ENCODE data around the gene CLTA. TPM values are rescaled to one million over a fixed set of nuclear protein-coding genes. Genes with fewer than 3 reads are reported as not detected.
A peak's percentile ranks its signal among the peaks of the same experiment; 100 is the strongest.
"Not testable (repeated sequence)": the region's sequence is repeated elsewhere in the genome, so short reads cannot be mapped to it uniquely, and the experiment has no call there.

CLTA gene
- total RNA-seq, 3 donors from 2014 or later, result 177 to 202 (median 178) TPM

DNA sequence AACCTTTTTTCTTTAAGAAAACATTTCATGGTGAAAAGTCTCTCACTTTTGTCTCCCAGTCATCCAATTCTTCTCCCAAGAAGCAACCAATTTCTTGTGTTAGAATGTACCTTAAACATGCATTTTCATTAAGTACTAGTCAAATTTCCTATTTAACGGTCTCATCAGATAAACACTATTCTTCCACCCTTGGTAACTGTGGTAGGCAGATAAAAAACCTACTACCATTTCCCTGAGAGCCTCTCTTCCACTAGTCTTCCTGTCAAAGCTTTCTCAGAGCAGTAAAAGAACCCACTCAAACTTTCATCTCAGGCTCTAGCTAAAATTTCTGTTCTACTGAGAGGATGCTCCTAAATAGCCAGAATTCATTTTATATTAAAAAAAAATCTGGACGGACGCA lies 56.6 kb downstream of the CLTA start:
- intact Hi-C loops (cut with DNase I; ENCODE audit: low total_unique reads), result no loop called here

GRCh38 chr9:36248061-36248460 lies 57.3 kb downstream of the CLTA start:
- intact Hi-C loops (cut with DNase I; ENCODE audit: low total_unique reads); H3K9me3 ChIP-seq; H3K27ac ChIP-seq; H3K27me3 ChIP-seq; H3K4me1 ChIP-seq; DNase-seq (ENCODE audit: low spot score in 2 of 2); H3K36me3 ChIP-seq; H3K4me3 ChIP-seq: not testable (repeated sequence)
- peak in 2 of 3 donors; percentile 54 to 58 for TF ChIP-seq CTCF (IDR thresholded peaks at IDR 0.05)

More for the DNA sequence above, 56.6 kb downstream of the CLTA start:
- Histone ChIP-seq H3K4me1 (no peaks in the 10 kb centered on the region), H3K27ac (no peak overlapping the region), H3K27me3 (no peaks in the 10 kb centered on the region), H3K9me3 (no peaks in the 10 kb centered on the region), H3K36me3 (no peaks in the 10 kb centered on the region), H3K4me3 (no peak overlapping the region)
- no peak for DNase-seq (ENCODE audit: low spot score in 2 of 2)
- no peak for TF ChIP-seq POLR2A (IDR thresholded peaks at IDR 0.05)
- TF ChIP-seq CTCF (IDR thresholded peaks at IDR 0.05), result no peak
- TF ChIP-seq POLR2AphosphoS5 (IDR thresholded peaks at IDR 0.05), result no peak

- intact Hi-C loops (cut with DNase I; ENCODE audit: low total_unique reads), result no loop called here
- no peak overlapping the region for H3K27ac ChIP-seq
- H3K4me3 ChIP-seq, result no peak overlapping the region
These were observed 58.5 kb downstream of the CLTA start for GRCh38 chr9:36249189-36249588.

GRCh38 chr9:36250079-36250478 lies 59.4 kb downstream of the CLTA start:
- intact Hi-C loops (cut with DNase I; ENCODE audit: low total_unique reads), result no loop called here
- TF ChIP-seq POLR2A (IDR thresholded peaks at IDR 0.05) (no peak), POLR2AphosphoS5 (IDR thresholded peaks at IDR 0.05) (no peak), CTCF (IDR thresholded peaks at IDR 0.05) (no peak)
- Histone ChIP-seq H3K27ac (no peak overlapping the region), H3K9me3 (no peaks in the 10 kb centered on the region), H3K4me1 (no peaks in the 10 kb centered on the region), H3K27me3 (no peaks in the 10 kb centered on the region), H3K4me3 (no peak overlapping the region), H3K36me3 (no peaks in the 10 kb centered on the region)
- DNase-seq (ENCODE audit: low spot score in 2 of 2), result no peak

More at GRCh38 chr9:36249189-36249588, 58.5 kb downstream of the CLTA start:
- DNase-seq (ENCODE audit: low spot score in 2 of 2), result no peak
- H3K9me3 ChIP-seq, result no peaks in the 10 kb centered on the region
- TF ChIP-seq POLR2AphosphoS5 (IDR thresholded peaks at IDR 0.05) (no peak), CTCF (IDR thresholded peaks at IDR 0.05) (no peak), POLR2A (IDR thresholded peaks at IDR 0.05) (no peak)
- H3K27me3 ChIP-seq, result no peaks in the 10 kb centered on the region
- H3K4me1 ChIP-seq, result no peaks in the 10 kb centered on the region
- H3K36me3 ChIP-seq, result no peaks in the 10 kb centered on the region

DNA sequence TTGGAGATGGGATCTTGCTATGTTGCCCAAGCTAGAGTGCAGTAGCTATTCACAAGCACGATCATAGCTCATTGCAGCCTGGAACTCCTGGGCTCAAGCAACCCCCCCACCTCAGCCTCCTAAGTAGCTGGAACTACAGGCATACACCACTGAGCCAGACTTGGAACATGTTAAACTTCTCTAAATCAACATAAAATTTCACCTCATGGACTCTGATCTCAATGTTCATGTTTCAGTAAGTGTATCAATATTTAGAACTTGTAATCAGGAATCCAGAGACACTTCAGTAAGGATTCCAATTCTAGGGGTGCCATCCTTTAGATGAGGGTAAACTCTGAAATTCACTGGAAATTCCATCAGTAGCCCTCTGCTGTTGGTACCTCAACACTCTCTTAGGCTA lies 60.7 kb downstream of the CLTA start:
- Histone ChIP-seq H3K27ac (no peak overlapping the region), H3K27me3 (no peaks in the 10 kb centered on the region), H3K4me1 (no peaks in the 10 kb centered on the region), H3K9me3 (no peaks in the 10 kb centered on the region), H3K36me3 (no peaks in the 10 kb centered on the region), H3K4me3 (no peak overlapping the region)
- TF ChIP-seq POLR2A (IDR thresholded peaks at IDR 0.05) (no peak), POLR2AphosphoS5 (IDR thresholded peaks at IDR 0.05) (no peak), CTCF (IDR thresholded peaks at IDR 0.05) (no peak)
- no peak for DNase-seq (ENCODE audit: low spot score in 2 of 2)
- intact Hi-C loops (cut with DNase I; ENCODE audit: low total_unique reads), result no loop called here

All from breast epithelium (tissue), 4 donors.